Tibial nerve (tissue), 4 donors: Measurements from ENCODE around the gene NPPC.

ENCODE experiments used
- CTCF ChIP-seq, 5 experiments: fragments of 200-600 bp in 3 of 5; fragments of 450-650 bp in 2 of 5; sonication (generic) in 3 of 5; IDR thresholded peaks; one replicate each; pipeline ENCODE4 v1.5.1; 2016 to 2019; ENCODE audit warnings: antibody characterized with exemption in 5 of 5, mild to moderate bottlenecking in 3 of 5, moderate library complexity in 2 of 5
- EP300 ChIP-seq, 2 donors: sonication (generic); formaldehyde crosslinking; IDR thresholded peaks; one replicate each; pipeline ENCODE4 v1.6.1; 2017; ENCODE audit warnings: antibody characterized with exemption in 2 of 2, mild to moderate bottlenecking in 1 of 2

DNA sequence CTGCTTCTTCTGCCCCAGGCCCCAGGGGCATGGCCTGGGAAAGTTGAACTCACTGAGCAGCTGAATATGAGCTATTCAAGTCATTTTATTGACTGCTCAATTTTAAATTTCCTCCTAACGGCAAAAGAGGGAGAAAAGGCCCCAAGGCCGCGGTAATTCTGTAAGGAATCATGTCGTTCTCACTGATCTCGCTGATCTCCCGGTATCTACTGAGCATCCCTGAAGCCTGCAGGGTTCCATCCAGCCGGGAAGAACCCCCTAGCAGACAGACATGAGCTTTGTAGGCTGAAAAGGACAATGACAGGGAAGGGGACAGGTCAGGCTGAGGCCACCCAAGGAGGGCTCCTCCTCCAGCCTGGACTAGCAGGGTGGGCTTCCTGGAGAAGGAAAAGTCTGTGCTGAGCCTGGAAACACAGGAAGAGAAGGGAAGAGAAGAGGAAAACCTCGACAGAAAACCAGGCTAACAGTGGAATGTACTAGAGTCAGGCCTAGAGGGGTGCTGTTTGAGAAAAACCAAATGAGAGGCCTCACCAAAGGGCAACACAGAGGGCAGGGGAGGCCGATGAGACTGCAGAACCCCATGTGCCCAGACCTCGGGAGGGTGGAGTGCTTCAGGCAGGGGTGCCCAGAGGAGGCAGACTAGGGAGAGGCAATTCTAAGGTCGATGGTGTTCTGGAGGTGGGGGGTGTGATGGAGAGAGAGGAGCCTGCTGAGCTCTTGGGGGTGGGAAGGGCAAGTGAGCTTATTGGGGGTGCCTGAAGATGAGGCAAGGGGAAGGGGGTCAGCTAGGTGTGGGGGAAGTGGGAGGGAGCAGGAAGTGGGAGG is 2.9 kb upstream of the NPPC start:
- TF ChIP-seq CTCF (IDR thresholded peaks at IDR 0.05) (no peak), EP300 (IDR thresholded peaks at IDR 0.05) (no peak)
